Neutrophil (primary cell): ENCODE data around the gene CRYBG3.

Source experiments
- H3K27ac ChIP-seq: fragments of 200-600 bp; sonication (generic); 2 replicates; pipeline ENCODE4 v1.5.1; 2016; ENCODE audit warnings: mild to moderate bottlenecking, moderate library complexity
- H3K27me3 ChIP-seq: fragments of 200-600 bp; sonication (generic); 2 replicates; pipeline ENCODE4 v1.6.0; 2016; ENCODE audit warnings: mild to moderate bottlenecking
- H3K36me3 ChIP-seq: fragments of 200-600 bp; sonication (generic); 2 replicates; pipeline ENCODE4 v1.5.1; 2017
- H3K4me1 ChIP-seq, 2 experiments: fragments of 200-600 bp in 1 of 2; sonication (generic) in 1 of 2; 1 replicate in 1 of 2; 2 replicates in 1 of 2; pipeline versions ENCODE4 v1.5.1 to v1.6.1; 2013 to 2016; ENCODE audit warnings: low read depth in 1 of 2, low read length in 1 of 2, mild to moderate bottlenecking in 1 of 2, moderate library complexity in 1 of 2; ENCODE audit not compliant: control insufficient read depth in 1 of 2, insufficient read depth in 1 of 2
- H3K4me3 ChIP-seq, 2 experiments: fragments of 200-600 bp in 1 of 2; sonication (generic) in 1 of 2; 1 replicate in 1 of 2; 2 replicates in 1 of 2; pipeline ENCODE4 v1.5.1; 2013 to 2016; ENCODE audit warnings: low read depth in 1 of 2, low read length in 1 of 2, mild to moderate bottlenecking in 1 of 2, moderate library complexity in 1 of 2
- H3K9me3 ChIP-seq: fragments of 200-600 bp; sonication (generic); 2 replicates; pipeline ENCODE4 v1.5.1; 2016
- TF ChIP-seq, protein P1 (sequence below): fragments of 200-600 bp; sonication (generic); IDR thresholded peaks from 2 replicates; pipeline ENCODE4 v1.5.1; 2016; ENCODE audit warnings: antibody characterized with exemption

The CRYBG3 gene

GRCh38 chr3:97871801-97872524 lies 50.2 kb downstream of the CRYBG3 start:
- no peaks in the 10 kb centered on the region for H3K27me3 ChIP-seq
- no peak overlapping the region for H3K27ac ChIP-seq
- no peaks in the 10 kb centered on the region for H3K9me3 ChIP-seq
- TF ChIP-seq, protein P1, sequence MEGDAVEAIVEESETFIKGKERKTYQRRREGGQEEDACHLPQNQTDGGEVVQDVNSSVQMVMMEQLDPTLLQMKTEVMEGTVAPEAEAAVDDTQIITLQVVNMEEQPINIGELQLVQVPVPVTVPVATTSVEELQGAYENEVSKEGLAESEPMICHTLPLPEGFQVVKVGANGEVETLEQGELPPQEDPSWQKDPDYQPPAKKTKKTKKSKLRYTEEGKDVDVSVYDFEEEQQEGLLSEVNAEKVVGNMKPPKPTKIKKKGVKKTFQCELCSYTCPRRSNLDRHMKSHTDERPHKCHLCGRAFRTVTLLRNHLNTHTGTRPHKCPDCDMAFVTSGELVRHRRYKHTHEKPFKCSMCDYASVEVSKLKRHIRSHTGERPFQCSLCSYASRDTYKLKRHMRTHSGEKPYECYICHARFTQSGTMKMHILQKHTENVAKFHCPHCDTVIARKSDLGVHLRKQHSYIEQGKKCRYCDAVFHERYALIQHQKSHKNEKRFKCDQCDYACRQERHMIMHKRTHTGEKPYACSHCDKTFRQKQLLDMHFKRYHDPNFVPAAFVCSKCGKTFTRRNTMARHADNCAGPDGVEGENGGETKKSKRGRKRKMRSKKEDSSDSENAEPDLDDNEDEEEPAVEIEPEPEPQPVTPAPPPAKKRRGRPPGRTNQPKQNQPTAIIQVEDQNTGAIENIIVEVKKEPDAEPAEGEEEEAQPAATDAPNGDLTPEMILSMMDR = no peak
- H3K4me3 ChIP-seq = no peak overlapping the region
- H3K36me3 ChIP-seq = no peaks in the 10 kb centered on the region
- no peaks in the 10 kb centered on the region for H3K4me1 ChIP-seq

- H3K4me1 ChIP-seq = no peaks in the 10 kb centered on the region
- no peak overlapping the region for H3K4me3 ChIP-seq
- H3K27ac ChIP-seq = no peak overlapping the region
- TF ChIP-seq, protein P1 = no peak
- no peaks in the 10 kb centered on the region for H3K36me3 ChIP-seq
- H3K27me3 ChIP-seq = no peaks in the 10 kb centered on the region
- H3K9me3 ChIP-seq = no peaks in the 10 kb centered on the region
Measured at GRCh38 chr3:97872525-97873042, 50.8 kb downstream of the CRYBG3 start.

- TF ChIP-seq, protein P1 = no peak
- H3K4me1 ChIP-seq = no peaks in the 10 kb centered on the region
- no peaks in the 10 kb centered on the region for H3K27me3 ChIP-seq
- H3K4me3 ChIP-seq = no peak overlapping the region
- no peaks in the 10 kb centered on the region for H3K9me3 ChIP-seq
- no peak overlapping the region for H3K27ac ChIP-seq
- H3K36me3 ChIP-seq = no peaks in the 10 kb centered on the region
Measured at GRCh38 chr3:97880267-97880666, 58.5 kb downstream of the CRYBG3 start.

DNA sequence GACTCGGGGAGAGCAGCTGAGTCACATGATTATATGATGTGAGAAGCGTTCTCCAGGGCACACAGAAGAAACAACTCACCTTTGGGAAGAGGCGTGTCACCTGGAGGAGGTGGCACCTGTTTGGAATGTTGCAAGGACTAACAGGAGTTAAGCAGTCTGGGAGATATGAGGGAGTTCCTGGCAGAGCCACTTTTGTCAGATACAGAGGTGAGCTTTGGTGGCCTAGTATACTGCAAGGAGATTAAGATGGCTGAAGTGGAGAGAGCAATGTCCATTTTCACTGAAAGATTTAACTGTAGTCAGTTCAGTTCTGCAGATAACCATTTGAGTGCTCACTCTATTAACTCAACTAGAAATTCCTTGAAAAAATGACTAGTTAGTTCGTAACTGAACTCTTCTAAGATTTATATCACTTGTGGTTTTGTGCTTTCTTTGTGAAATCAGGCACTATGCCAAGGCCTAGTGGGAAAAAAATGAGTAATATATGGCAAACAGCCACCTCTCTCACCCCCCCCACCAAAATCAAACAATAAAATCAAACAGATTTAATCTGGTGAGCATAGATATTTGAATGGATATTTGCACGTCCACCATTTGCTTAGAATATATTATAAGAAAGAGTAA lies 61.3 kb downstream of the CRYBG3 start:
- no peaks in the 10 kb centered on the region for H3K4me1 ChIP-seq
- no peak overlapping the region for H3K4me3 ChIP-seq
- TF ChIP-seq, protein P1 = no peak
- H3K9me3 ChIP-seq = no peaks in the 10 kb centered on the region
- H3K36me3 ChIP-seq = no peaks in the 10 kb centered on the region
- H3K27me3 ChIP-seq = no peaks in the 10 kb centered on the region
- H3K27ac ChIP-seq = no peak overlapping the region

GRCh38 chr3:97883736-97884135 lies 61.9 kb downstream of the CRYBG3 start:
- no peak overlapping the region for H3K27ac ChIP-seq
- no peak overlapping the region for H3K4me3 ChIP-seq
- no peaks in the 10 kb centered on the region for H3K9me3 ChIP-seq
- TF ChIP-seq, protein P1 = no peak
- H3K36me3 ChIP-seq = no peaks in the 10 kb centered on the region
- H3K4me1 ChIP-seq = no peaks in the 10 kb centered on the region
- no peaks in the 10 kb centered on the region for H3K27me3 ChIP-seq
